AG09309 (cell line): ENCODE results near the gene ATP2C1.
"Not testable (repeated sequence)": the region's sequence is repeated elsewhere in the genome, so short reads cannot be mapped to it uniquely, and the experiment has no call there.

Experiments used
- DNase-seq: peaks from one replicate; pipeline ENCODE4 v3.0.0-alpha.2; 2010; ENCODE audit warnings: low read depth
- H3K4me3 ChIP-seq: 2 replicates; pipeline ENCODE4 v1.5.1; 2011; ENCODE audit warnings: mild to moderate bottlenecking, low read depth, low read length, moderate library complexity; ENCODE audit not compliant: control insufficient read depth
- TF ChIP-seq, protein P1 (sequence below): IDR thresholded peaks from 2 replicates; pipeline ENCODE4 v1.5.1; 2011; ENCODE audit warnings: mild to moderate bottlenecking, low read depth, low read length, inconsistent platforms; ENCODE audit not compliant: insufficient read depth, control insufficient read depth; ENCODE audit errors: missing control alignments

ATP2C1 gene

DNA sequence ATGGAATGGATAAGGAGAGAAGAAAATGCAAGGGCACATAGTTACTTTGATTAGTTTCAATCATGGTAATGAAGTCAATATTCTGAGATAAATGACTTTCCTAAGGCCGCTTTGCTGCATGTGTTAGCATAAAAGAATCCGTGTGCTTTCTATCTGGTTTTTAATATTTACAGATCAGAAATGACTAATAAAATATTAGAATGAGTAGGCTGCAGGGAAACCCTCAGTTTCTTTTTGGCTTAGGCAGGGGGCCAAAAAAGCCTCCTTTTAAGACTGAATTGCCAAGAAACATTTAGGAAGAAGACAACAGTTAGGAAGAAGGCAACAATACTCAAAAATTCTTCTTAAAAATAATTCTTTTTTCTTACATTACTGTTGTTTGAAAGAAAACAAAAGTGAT is 144.4 kb downstream of the ATP2C1 start:
- DNase-seq = no peak
- no peak overlapping the region for H3K4me3 ChIP-seq
- TF ChIP-seq, protein P1, sequence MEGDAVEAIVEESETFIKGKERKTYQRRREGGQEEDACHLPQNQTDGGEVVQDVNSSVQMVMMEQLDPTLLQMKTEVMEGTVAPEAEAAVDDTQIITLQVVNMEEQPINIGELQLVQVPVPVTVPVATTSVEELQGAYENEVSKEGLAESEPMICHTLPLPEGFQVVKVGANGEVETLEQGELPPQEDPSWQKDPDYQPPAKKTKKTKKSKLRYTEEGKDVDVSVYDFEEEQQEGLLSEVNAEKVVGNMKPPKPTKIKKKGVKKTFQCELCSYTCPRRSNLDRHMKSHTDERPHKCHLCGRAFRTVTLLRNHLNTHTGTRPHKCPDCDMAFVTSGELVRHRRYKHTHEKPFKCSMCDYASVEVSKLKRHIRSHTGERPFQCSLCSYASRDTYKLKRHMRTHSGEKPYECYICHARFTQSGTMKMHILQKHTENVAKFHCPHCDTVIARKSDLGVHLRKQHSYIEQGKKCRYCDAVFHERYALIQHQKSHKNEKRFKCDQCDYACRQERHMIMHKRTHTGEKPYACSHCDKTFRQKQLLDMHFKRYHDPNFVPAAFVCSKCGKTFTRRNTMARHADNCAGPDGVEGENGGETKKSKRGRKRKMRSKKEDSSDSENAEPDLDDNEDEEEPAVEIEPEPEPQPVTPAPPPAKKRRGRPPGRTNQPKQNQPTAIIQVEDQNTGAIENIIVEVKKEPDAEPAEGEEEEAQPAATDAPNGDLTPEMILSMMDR = no peak

DNA sequence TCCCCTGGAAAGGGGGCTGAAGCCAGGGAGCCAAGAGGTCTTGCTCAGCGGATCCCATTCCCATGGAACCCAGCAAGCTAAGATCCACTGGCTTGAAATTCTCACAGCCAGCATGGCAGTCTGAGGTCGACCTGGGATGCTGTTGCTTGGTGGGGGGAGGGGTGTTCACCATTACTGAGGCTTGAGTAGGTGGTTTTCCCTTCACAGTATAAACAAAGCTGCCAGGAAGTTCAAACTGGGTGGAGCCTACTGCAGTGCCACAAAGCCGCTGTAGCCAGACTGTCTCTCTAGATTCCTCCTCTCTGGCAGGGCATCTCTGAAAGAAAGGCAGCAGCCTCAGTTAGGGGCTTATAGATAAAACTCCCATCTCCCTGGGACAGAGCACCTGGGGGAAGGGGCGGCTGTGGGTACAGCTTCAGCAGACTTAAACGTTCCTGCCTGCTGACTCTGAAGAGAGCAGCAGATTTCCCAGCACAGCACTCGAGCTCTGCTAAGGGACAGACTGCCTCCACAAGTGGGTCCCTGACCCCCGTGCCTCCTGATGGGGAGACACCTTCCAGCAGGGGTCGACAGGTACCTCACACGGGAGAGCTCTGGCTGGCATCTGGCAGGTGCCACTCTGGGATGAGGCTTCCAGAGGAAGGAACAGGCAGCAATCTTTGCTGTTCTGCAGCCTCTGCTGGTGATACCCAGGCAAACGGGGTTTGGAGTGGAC is 148.5 kb downstream of the ATP2C1 start:
- not testable (repeated sequence) for DNase-seq, H3K4me3 ChIP-seq

DNA sequence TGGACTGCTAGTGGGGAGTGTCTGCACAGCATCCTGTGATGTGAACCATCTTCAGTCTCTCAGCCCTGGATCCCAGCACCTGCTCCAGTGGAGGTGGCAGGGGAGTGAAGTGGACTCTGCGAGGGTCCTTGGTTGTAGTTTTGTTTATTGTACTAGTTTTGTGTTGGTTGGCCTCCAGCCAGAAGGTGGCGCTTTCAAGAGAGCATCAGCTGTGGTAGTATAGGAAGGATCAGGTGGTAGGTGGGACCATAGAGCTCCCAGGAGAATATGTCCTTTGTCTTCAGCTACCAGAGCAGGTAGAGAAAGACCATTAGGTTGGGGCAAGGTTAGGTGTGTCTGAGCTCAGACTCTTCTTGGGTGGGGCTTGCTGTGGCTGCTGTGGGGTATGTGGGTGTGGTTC is 153.7 kb downstream of the ATP2C1 start:
- DNase-seq = no peak
- no peak overlapping the region for H3K4me3 ChIP-seq
- TF ChIP-seq, protein P1 = no peak

DNA sequence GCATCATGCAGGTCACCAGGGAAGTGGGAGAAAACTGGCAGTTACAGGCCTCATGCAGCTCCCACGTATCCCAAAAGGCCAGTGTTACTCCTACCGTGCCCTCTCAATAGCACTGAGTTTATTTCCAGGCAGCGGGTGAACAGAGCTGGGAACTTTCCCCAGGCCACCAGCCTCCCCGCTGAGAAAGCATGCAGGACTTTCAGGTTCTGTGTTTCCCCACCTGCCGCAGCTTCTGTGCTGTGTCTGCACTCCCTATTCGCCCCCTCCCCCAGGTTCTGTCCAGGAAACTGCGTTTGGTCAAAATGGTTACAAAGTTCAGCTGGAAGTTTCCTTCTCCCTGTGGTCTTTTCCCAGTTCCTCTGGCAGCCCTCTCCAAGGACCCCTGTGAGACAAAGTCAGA is 154.1 kb downstream of the ATP2C1 start:
- no peak overlapping the region for H3K4me3 ChIP-seq
- DNase-seq = no peak
- TF ChIP-seq, protein P1 = no peak

DNA sequence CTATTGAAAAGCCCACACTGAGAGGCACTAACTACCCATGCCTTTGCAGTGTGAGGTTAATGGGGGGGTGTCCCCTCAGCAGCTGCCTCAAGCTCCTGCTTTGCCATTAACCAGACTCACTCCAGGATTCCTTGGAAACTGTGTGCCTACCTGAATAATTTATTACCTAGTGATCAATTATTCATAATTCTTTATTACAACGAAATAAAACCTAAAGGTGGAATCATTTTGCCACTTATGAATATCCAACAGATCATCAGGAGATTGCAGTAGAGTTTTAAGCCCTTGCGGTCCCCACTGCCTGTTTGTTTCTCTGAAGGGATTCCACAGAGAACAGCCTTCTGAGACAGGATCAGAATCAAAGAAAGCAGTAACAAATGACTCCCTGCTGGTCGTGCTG is 156.1 kb downstream of the ATP2C1 start:
- H3K4me3 ChIP-seq = no peak overlapping the region
- DNase-seq = no peak
- TF ChIP-seq, protein P1 = no peak

DNA sequence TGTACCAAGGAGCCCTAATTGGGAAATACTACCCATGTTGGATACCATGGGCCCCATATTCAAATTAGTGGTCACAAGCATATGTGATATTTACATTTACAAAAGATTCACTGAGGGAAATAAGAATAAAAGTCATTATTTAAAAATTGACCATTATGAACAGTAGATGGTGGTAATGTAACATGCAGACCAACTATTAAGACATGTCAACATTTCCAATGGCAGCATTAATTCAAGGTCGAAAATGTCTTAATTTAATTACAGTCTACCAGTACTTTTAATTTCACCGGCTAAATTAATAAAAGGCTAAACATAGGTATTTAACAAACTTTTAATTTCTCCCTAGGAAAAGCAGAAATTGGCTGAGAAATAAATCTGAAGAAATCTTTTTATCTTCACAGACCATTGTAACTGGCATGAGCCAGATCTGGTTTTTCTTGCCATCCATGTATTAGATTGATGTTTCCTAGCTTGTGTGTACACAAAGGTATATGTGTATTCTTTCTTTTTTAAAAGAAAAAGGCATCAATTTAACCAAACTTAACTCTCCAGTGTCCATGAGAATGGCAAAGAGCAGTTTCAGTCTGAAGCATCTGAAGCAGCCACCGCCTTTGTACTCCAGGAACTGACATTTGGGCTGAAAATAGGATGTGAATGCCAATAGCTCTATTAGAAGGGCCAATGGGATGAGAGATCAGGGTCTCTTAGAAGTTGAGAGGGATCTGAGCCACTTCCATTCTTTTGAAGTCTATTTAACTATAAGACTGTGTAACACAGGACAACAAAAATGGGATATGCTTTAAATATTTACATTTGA is 159.4 kb downstream of the ATP2C1 start:
- H3K4me3 ChIP-seq = no peak overlapping the region
- DNase-seq = no peak
- TF ChIP-seq, protein P1 = peak; percentile 22
